ENCODE measurements around the gene IRS4.

DNA sequence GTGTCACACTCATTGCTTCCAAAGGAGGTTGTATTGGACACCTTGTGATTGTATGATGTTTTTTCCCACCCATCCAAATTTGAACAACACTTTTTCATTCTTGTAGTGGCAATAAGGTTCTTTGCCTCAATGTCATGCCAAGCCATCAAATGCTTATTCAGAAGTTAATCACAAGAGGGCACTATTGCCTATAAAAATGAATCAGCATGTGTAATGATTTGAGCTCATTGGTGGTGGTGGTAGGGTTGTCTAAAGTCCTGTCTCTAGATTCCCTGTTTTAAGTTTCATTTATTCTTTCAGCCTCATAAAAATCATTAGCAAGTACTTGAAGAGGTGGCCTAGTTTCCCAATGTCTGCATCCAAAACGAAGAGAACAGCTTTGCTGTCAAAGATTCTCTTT lies 37.0 kb downstream of the IRS4 start:
- TF ChIP-seq, protein P1, sequence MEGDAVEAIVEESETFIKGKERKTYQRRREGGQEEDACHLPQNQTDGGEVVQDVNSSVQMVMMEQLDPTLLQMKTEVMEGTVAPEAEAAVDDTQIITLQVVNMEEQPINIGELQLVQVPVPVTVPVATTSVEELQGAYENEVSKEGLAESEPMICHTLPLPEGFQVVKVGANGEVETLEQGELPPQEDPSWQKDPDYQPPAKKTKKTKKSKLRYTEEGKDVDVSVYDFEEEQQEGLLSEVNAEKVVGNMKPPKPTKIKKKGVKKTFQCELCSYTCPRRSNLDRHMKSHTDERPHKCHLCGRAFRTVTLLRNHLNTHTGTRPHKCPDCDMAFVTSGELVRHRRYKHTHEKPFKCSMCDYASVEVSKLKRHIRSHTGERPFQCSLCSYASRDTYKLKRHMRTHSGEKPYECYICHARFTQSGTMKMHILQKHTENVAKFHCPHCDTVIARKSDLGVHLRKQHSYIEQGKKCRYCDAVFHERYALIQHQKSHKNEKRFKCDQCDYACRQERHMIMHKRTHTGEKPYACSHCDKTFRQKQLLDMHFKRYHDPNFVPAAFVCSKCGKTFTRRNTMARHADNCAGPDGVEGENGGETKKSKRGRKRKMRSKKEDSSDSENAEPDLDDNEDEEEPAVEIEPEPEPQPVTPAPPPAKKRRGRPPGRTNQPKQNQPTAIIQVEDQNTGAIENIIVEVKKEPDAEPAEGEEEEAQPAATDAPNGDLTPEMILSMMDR (conservative IDR thresholded peaks at IDR 0.05 in 1 of 2, IDR thresholded peaks at IDR 0.05 in 1 of 2; ENCODE audit: low read depth in 1 of 2, low read length in 2 of 2), result peak; percentile 24 to 32
- TF ChIP-seq EZH2 (IDR thresholded peaks at IDR 0.05; ENCODE audit: low read length, missing control alignments), result no peak
